ENCODE results near the gene KCTD4. TPM values are rescaled to one million over a fixed set of nuclear protein-coding genes. Genes with fewer than 3 reads are reported as not detected.

KCTD4 gene
- 13.4 TPM for total RNA-seq

DNA sequence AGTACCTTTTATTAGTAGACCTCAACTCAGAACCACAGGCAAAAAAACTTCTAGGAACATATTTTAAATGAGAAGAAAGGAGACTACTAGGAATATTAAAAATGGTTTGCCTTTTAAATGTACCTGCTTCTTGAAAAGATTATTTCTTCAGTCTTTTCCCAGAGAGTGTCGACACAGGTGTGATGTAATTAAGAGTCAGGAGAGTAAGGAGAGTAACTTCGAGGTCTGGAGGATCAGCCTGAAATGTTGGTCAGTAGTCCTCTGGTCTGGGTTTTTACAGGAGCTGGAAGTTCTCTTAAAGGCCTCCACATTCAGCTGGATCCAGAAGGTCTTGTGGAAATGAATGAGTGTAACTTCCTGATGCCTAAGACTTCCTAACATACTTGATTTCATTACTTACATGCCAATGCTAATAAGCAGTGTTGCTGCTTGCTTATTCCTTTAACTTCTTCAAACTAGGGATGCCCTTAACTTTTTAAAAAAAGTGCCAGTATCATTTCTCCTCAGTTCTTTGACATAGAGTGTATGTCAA, at the start of gene KCTD4:
Gene KCTD4, minus strand, starts transcription at position 345 of the 532 bp plus-strand sequence. CDS start 6,478 bp downstream, outside the sequence.

Other genes starting within 250 kb of the KCTD4 start
- gene NUFIP1, start 211.6 kb downstream of the KCTD4 start, total RNA-seq: 10.4 TPM
- 41.5 TPM for gene GPALPP1, start 211.5 kb downstream of the KCTD4 start, total RNA-seq
- gene GTF2F2, start 80.5 kb downstream of the KCTD4 start, total RNA-seq: 25.6 TPM
- 1,799 TPM for gene TPT1, start 140.1 kb upstream of the KCTD4 start, total RNA-seq
- 9.0 TPM for gene SLC25A30, start 217.3 kb upstream of the KCTD4 start, total RNA-seq